ENCODE data around the gene DENND5B.

GRCh38 chr12:31524791-31525495 lies 66.0 kb downstream of the DENND5B start:
- TF ChIP-seq POLR2AphosphoS5 (IDR thresholded peaks at IDR 0.05; ENCODE audit: low read depth, low read length) (no peak), SIN3A (IDR thresholded peaks at IDR 0.05; ENCODE audit: borderline replicate concordance, insufficient read depth, low read length) (no peak), REST (IDR thresholded peaks at IDR 0.05; ENCODE audit: insufficient read depth in 1 of 2, low read depth in 2 of 2, low read length in 2 of 2) (no peak), TAF1 (IDR thresholded peaks at IDR 0.05; ENCODE audit: borderline replicate concordance, insufficient read depth, low read length) (no peak), FOXP2 (optimal IDR thresholded peaks at IDR 0.05; ENCODE audit: borderline replicate concordance, extremely low read depth, extremely low read length, insufficient read depth) (no peak)

Measured in PFSK-1 (cell line).